GM18520 (cell line): ENCODE data around the gene RSRP1.

ENCODE experiments used
- ATAC-seq: cut with Tn5 transposase; IDR thresholded peaks from one replicate; pipeline ENCODE4 v1.9.1; 2021; ENCODE audit not compliant: unreplicated experiment

RSRP1 gene

DNA sequence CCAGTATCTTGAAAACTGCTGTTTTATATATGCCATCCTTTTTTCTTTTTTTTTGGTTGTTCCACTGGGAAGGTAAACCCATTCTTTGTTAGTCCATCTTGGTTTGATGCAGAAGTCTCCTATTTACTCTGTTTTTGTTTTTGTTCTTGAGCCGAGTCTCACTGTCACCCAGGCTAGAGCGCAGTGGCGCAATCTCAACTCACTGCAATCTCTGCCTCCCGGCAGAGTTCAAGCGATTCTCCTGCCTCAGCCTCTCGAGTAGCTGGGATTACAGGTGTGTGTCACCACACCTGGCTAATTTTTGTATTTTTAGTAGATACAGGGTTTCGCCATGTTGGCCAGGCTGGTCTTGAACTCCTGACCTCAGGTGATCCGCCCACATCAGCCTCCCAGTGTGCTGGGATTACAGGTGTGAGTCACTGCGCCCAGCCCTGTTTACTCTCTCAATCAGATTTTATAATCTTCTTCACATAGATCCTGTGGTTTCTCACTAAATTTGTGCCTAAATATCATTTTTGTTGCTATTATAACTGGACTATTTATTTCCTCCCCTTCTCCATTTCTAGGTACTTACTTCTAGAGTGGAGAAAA is 27.5 kb downstream of the RSRP1 start:
- no peak for ATAC-seq

DNA sequence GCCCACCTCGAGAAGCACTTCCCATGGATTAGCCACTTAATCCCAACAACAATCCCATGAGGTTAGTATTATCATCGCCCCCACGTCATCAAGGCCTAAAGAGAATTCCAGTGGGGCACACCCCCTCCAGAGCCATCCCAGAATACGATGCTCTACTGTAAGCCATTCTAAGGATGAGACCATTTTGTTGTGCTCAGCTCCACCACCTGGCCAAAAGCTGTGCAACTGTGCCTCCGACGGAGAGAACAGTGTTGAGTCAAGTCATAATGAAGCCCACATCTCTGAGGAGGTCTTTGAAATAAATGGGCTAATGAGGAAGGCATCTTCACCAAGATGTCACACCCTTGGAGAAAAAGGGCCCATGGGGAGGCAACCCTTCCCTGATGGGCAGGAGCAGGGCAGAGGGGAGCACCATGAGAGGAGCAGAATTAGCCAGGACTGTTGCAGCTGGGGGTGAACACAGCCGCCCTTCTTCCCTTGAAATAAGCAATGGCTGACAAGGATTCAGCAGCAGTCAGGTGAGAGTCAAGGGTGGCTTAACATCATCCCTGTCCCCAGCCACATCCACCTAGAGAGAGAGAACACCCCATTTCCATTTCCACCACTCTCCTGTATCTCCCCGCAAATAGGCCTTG is 29.5 kb downstream of the RSRP1 start:
- no peak for ATAC-seq

DNA sequence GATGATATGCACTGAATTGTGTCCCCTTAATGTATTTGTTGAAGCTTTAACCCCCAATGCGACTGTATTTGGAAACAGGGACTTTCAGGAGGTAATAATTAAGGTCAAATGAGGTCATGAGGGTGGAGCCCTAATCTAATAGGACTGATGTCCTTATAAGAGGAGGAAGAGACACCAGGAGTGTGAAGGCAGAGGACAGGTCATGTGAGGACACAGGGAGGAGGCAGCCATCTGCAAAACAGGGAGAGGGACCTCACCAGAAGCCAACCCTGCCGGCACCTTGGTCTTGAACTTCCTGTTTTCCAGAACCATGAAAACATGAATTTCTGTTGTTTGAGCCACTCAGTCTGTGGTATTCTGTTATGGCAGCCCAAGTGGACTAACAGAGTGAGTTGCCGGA is 30.2 kb downstream of the RSRP1 start:
- ATAC-seq: no peak

DNA sequence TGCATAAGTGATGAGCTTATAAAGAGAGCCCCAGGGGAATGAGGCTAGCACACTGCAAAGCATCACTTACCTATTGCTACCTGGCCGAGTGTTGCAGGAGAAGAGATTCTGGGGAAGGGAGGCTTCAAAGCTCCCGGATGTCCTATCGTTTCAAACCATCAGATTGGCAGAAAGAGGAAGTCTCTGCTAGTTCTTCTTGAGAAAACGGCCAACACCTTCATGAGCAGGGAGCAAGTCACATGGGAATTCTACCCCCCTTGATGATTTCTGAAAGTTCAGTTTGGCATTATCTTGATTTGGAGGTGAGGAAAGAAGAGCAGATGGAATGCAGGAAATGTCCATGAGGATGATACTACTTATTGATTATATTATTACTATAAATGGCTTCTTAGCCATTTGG is 31.1 kb downstream of the RSRP1 start:
- ATAC-seq: no peak

DNA sequence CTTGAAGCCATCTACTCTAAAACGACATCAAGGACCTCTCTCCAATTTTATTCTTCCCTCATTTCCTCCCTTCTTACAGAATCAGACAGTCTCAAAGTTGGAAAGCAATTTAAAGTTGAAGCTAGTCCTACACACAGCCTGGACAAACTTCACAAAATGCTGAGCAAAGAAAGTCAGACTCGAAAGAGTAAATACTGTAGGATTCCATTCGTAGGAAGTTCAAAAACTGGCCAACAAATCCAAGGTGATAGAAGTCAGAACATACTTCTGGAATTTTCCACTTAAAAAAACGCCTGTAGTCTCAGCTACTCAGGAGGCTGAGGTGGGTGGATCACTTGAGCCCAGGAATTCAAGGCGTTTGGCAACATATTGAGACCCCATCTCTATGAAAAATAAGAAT is 34.5 kb downstream of the RSRP1 start:
- no peak for ATAC-seq

DNA sequence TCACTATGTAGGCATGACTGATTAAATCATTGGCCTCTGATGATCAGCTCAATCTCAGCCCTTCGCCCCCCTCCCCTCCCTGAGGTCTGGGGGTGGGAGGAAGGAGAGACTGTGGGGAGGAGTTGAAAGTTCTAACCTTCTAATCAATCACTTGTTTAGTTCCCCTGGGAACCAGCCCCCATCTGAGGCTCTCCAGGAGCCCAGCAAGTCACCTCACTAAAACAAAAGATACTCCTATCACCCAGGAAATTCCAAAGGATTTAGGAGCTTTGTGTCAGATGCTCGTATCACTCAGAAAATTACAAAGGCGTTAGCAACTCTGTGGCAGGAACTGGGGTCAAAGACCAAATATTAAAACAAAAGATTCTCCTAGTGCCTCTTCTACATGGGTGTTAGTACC is 36.5 kb downstream of the RSRP1 start:
- no peak for ATAC-seq

DNA sequence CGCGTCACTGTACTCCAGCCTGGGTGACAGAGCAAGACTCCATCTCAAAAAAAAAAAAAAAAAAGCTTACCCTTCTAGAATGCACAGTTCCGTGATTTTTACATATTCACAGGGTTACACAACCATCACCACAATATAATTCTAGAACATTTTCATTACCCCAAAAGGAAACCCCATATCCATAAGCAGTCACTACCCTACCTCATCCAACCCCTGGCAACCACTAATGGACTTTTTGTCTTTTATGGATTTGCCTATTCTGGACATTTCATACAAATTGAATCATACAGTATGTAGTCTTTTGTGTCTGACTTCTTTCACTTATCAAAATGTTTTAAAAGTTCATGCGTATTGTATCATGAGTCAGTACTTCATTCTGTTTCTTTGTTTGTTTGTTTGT is 37.7 kb downstream of the RSRP1 start:
- ATAC-seq: no peak

DNA sequence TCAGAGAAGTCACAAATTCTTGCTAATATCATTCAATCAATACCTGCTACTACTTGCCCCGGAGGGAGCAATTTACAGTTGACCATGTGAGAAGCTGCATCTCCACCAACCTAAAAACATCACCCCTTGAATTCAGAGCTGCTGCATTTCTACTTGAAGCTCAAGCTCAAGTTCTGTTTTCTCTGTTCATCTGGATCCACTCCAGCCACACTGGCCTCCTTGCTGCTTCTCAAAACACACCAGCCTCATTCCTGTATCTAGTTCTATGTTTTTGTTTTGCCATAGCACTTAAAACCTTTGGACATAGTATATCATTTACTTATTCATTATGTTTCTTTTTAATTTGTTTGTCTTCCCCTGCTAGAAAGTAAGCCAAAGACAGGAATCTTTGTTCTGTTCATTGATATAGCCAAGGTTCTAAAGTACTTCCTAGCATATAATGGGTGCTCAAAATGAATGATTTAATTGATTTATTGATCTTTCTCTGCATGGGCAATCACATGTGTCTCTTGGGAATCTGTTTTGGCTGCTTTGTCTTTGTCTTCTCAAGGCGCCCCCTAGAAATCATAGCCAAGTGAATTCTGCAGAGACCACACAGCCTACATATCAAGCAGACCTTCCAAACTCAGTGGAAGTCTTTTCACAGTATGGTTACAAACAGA is 38.6 kb downstream of the RSRP1 start:
- no peak for ATAC-seq

DNA sequence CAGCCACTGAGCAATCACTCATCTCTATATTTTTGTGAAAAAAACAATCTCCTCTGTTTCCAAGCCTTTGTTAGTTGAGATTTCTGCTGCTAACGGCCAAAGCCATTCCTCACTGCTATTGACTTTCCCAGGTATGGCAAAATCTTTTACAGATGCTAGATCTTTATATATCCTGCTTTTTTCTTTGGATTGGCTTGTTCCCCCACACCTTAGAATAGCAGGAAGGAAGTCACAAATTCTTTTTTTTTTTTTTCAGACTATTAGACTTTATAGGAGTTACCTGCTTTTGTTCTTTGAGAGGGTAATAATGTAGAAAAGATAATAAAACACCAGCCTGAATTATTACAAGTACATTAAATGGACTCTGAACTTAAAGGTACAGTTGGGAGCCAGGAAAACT is 39.2 kb downstream of the RSRP1 start:
- ATAC-seq: no peak

DNA sequence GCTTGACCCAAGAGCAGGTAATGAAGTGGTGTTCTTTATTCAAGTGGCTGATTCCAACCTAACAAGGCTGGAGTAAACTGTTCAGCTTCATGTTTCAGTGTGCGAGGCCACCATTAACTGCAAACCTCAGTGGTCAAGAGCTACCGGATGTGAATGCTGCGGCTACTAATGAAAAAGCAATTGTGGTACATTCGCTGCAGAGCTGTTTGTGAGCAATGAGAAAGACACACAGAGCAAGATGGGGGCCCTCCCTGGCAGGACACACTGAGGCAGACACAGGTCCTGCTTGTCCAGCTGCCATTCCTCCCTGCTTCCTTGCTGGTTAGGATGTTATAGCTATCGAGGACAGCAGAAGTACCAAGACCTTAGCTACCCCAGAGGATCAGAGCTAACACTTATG is 41.1 kb downstream of the RSRP1 start:
- no peak for ATAC-seq

DNA sequence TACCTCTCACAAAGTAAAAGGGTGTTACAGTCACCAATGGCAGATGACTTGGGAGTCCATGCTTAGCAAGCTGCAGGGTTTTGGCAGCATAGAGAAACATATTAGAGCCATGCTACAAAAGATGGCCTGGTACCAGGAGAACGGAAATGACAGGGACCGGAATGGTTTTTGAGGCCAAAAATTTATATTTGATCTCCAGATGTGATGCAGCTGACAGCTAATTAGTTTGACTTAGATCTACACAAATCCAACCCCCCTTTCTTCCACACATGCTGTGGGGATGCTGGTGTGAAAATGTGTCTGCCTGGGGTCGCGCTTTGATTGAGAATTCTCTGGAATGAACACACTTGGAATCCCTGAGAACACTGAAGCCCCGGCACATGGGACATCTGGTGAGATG is 41.5 kb downstream of the RSRP1 start:
- ATAC-seq: no peak

DNA sequence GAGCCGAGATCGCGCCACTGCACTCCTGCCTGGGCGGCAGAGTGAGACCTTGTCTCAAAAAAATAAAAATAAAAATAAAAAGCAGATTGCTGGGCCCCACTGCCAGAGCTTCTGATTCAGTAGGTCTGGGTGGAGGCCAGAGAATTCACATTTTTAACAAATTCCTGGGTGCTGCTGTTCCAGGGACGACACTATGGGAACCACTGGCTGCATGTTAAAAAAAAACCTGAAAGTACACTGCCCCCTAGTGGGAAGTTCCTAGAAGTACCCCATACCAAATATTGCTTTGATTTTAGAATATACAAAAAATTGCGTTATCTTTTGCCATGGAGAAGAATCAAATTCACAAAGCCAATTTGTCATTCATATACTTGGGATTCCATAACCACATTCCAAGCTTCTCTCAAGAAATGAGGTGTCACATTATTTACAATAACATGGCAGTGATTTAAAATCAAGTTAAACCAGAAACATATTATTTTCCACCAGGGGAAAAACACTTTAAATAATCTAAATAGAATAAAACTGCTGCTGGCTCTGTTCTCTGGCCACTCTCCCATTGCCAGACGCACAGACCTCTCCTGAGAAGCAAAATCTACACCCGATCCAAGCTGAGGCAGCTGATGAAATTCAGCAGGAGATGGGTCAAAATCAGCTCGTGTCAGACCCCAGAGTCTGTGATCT is 42.3 kb downstream of the RSRP1 start:
- ATAC-seq: no peak

DNA sequence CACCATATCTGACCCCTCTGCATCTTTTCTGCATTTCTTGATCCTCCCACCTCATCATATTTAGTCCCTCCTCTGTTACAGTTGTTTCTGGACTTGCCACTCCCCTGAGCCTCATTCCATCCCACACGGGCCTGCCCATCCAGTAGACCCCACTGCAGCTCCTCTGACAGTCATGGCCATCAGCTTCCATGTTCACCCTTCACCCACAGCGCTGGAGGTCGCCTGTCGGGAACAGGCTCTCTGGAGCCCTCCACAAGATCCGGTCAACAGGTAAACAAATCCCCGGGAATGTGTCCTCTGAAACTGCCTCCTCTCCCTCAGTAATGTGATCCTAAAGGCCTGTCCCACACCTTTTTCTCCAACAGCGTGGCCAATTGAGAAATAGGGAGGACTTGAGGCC is 46.2 kb downstream of the RSRP1 start:
- ATAC-seq: no peak

DNA sequence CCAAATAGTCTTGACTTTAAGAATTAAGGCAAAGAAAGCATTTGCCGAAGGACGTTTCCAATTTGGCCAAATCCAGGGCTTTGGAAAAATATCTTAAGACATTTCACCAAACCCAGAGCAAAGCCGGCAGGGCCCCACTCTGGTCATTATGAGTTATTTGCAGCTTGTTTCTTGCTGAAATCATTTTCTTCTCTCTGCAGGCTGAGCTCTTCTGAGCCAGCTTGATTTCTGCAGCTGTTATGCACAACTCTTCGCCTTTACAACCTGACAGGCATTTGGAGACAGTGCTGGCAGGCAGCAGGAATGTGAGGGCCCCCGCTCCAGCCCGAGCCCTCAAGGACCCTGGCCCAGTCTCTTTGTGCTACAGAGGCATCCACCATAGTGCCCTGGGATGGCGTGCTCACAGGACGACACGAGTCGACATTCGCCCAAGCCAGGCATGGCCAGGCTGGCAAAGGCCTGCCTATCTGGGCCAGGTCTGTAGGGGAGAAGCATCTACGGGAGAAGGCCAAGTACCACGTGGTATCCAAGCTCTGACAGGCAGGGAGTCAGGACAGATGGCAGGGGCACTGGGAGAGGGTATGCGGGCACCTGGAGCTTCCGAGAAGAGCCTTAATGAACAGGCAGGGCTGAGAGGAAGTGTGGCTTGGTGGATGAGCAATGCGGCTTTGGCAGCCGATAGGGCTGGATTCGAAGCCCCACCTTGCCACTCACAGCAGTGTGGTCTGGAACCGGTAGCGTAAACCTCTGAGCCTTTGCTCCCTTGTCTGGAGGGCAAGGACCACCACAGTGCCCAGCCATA is 47.2 kb downstream of the RSRP1 start:
- no peak for ATAC-seq

DNA sequence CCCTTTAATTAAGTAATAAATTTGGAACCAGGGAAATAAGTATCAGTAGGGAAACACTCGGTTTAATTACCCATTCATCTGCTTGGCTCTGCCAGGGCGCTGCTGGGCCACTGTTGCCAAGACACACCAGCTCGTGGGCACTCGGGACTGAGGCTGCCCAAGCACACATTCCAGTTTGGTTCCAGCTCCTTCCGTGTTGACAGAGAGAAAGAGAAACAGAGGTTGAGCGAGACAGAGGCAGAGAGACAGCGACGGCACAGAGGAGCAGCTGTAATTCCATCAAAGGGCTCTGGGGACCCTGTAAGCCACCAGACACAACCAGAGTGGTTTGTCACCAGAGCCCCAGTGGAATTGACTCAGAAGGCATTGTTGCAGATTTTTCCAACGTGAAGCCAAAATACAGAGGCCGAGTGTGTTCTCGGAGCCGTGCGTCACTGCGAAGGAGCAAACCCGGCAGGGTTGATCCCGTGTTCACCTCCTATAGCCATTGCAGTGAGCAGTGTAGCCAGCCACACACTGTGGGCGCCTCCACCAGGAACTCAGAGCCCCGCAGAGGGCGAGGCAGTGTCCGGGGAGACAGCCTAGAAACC is 48.5 kb downstream of the RSRP1 start:
- ATAC-seq: no peak

DNA sequence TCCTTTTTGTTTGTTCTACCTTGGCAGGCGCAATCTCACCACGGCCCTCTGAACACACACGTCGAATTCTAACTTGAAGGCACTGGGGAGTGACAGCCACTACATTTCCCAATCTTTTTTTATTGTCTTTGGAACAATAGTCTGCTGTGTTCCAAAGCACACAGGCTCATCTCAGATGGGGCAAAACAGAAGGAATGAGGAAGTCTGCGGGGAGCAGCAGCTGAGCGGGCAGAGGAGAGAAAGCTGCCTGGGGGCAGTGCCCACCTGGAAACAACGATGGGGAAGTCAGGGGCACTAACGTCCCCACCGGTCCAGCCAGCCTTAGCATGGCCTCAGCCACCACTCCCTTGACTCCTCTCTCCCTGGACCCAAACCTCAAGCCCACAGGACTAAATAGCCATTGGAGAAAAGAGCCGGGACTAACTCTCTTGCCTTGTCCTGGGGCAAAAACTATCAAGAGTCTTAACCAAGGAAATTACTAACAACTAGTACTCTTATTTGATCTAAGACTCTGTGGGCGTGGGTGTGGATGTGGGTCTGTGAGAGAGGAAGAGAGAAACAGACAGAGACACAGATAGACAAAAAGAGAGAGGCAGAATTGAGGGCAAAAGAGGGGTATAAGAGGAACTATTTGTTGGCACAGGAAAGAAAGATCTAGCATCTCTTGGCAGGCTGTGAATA is 49.1 kb downstream of the RSRP1 start:
- ATAC-seq: no peak

DNA sequence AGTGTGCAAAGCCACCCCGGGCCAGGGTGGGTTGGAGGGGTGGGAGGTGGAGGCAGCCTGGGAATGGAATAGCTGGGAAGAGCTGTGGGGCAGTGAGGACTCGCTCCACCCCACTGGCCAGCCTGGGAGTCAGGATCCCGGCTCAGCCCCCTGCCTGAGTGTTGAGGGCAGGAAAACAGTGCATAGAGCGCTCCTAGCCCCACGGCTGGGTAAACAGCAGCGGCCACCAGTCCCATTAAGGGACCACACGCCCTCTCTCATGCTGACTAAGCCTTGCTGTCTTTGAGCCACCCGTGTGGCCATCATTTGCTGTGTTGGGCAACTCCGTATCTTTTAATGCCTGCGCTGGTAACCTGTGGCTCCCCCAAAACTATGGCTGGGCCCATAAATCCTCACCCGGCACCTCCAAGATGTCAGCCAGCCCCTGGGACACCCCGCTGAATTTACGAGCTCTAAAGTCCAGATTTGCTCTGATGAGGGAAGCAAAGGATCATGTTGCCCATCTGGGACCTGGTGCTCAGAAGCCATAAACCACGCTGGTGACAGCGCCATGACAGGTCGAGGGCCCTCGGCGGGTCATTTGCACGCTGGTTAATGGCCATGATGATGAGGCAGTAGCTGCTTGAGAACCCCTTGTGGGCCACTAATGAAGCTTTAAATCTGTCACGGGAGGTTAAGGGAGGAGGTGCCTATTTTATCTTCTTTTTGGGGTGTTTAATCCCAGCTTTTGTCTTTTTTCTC is 49.8 kb downstream of the RSRP1 start:
- no peak for ATAC-seq

DNA sequence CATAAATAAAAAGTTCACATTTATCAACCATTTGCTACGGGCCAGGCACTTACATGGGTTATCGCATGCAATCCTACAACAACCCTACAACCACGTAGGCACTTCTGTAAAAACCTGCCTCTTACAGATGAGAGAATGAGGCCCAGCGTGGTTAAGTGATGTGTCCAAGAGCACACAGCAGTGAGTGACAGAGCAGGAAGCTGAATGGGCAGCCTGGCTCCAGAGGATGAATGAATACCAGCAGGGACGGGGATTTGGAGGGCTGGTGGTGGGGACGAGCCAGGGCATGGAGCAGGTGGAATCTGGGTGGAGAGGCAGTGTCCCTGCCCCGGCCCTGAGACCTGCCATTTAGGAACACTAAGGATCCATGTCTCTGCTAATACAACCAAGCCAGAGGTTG is 50.4 kb downstream of the RSRP1 start:
- no peak for ATAC-seq

DNA sequence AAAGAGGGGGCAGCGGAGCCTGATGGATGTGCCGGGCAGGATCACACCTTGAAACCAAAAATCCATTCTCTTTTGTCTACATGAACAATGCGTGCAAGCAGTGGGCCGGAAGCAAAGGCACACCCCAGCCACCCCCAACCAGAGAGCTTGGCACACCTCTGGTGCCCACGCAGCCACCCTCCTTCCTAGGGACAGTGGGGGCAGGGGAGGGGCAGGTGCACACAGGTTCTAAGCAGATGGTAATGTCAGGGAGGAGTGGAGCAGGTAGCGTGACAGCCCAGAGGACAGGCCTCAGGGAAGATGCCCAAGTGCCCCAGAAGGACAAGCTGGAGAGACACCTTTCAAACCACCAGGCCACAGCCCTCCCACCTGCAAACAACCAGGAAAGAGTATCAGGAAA is 51.4 kb downstream of the RSRP1 start:
- ATAC-seq: no peak

DNA sequence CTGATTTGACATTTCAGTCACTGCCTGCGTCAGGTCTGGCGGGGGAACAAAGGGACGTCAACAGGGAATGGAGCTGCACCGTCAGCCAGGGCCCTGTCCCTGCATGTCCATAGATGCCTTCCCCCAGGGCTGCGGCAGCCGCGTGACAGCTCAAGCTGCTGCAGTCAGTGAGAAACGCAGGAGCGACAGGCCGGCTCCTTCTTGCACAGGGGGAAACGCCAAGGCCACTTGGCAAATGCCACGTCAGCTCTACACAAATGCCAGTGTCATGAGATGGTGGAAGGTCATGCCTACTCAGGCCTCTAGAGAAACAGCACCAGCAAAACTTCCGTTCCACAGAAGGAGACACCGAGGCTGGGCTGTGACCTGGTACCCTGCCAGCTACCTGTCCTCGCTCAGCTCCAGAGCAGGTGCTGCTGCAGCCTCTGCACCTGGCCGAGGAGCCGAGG is 52.7 kb downstream of the RSRP1 start:
- ATAC-seq: no peak
